Natural killer cell (primary cell): ENCODE data around the gene STPG1. TPM values are rescaled to one million over a fixed set of nuclear protein-coding genes. Genes with fewer than 3 reads are reported as not detected.

Source experiments
- ATAC-seq, 3 donors: fragments of 150-1000 bp in 2 of 3; fragments of 200-7000 bp in 1 of 3; cut with Tn5 transposase; 1 replicate in 1 of 3; 2 replicates in 2 of 3; pipeline ENCODE4 v1.10.0; 2021; ENCODE audit warnings: mild to moderate bottlenecking in 2 of 3, moderate library complexity in 2 of 3
- DNase-seq, 2 donors: peaks; one replicate each; pipeline versions ENCODE4 v3.0.0 to v3.0.0-alpha.2; 2013 to 2021; ENCODE audit warnings: mixed read lengths in 1 of 2
- H3K27ac ChIP-seq: one replicate; pipeline ENCODE4 v1.5.1; 2013; ENCODE audit warnings: mild to moderate bottlenecking, low read length
- H3K27me3 ChIP-seq: one replicate; pipeline ENCODE4 v1.6.1; 2013; ENCODE audit warnings: low read length; ENCODE audit not compliant: control insufficient read depth, insufficient read depth
- H3K36me3 ChIP-seq: one replicate; pipeline ENCODE4 v1.6.1; 2013; ENCODE audit warnings: low read length; ENCODE audit not compliant: control insufficient read depth, insufficient read depth
- H3K4me1 ChIP-seq: one replicate; pipeline ENCODE4 v1.6.1; 2013; ENCODE audit warnings: low read length; ENCODE audit not compliant: control insufficient read depth, insufficient read depth
- H3K4me3 ChIP-seq: one replicate; pipeline ENCODE4 v1.5.1; 2013; ENCODE audit warnings: low read length
- H3K9me3 ChIP-seq: one replicate; pipeline ENCODE4 v1.6.1; 2013; ENCODE audit warnings: low read length; ENCODE audit not compliant: control insufficient read depth, insufficient read depth
- H3K27ac Mint-ChIP-seq, 2 donors: one replicate each; pipeline ENCODE4 v1.8.0; 2022; ENCODE audit warnings: mild to moderate bottlenecking in 2 of 2, mixed read lengths in 2 of 2, moderate library complexity in 1 of 2
- H3K27me3 Mint-ChIP-seq, 2 donors: one replicate each; pipeline ENCODE4 v1.8.0; 2022; ENCODE audit warnings: low read depth in 2 of 2, mixed read lengths in 2 of 2
- H3K36me3 Mint-ChIP-seq: one replicate; pipeline ENCODE4 v1.8.0; 2022; ENCODE audit warnings: mixed read lengths
- H3K4me1 Mint-ChIP-seq, 2 donors: one replicate each; pipeline ENCODE4 v1.8.0; 2022; ENCODE audit warnings: mixed read lengths in 2 of 2
- H3K4me3 Mint-ChIP-seq: one replicate; pipeline ENCODE4 v1.8.0; 2022; ENCODE audit warnings: mild to moderate bottlenecking, moderate library complexity, mixed read lengths
- H3K9me3 Mint-ChIP-seq, 2 donors: one replicate each; pipeline ENCODE4 v1.8.0; 2022; ENCODE audit warnings: mixed read lengths in 2 of 2
- WGBS: methylation state at CpG from one replicate; pipeline ENCODE4 v1.1.7; 2013; ENCODE audit warnings: missing lambda C conversion rate; ENCODE audit not compliant: insufficient coverage; 5-methylcytosine and 5-hydroxymethylcytosine counted together
- intact Hi-C: fragments of 100-400 bp; cut with micrococcal nuclease; formaldehyde crosslinking; loops from one replicate; pipeline ENCODE4 v1.14.2; 2022
- total RNA-seq, 4 donors: library from RNA; stranded (reverse); fragments of 120-200 nt in 1 of 4; gene quantifications; one replicate each; pipeline versions ENCODE4 v1.2.3 to v1.2.4, GENCODE V29; 2013 to 2022
- TF ChIP-seq, protein P1 (sequence below): fragments of 200-600 bp; IDR thresholded peaks from one replicate; pipeline ENCODE4 v1.8.0; 2022; ENCODE audit warnings: antibody characterized with exemption

STPG1 gene
- total RNA-seq, 3 donors from 2014 or later (not counting 1 experiment from before 2014, with no cell fraction given): 0.87 to 1.7 (median 1.1) TPM

DNA sequence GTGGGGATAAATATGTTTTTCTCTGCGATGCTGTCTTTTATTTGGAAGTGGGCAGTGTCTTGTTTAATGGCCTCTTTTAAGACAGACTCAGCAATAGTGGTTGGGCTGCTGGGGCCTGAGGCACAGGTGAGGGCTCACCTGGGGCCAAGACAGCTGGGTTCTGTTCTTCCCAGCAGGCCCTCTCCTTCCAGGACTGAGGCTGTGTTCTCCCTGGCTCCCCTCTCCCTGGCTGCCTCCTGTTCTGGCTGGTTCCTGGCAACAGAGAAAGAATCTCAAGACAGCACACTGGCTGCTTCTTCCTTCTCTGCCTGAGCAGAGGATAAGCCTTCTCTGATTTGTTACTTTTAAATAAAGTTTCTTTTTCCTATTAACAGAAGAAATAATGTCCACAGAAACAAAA, 101.8 kb downstream of the STPG1 start:
- 100% methylated on average over 1 of the region's 1 CpG for WGBS
- no peak for DNase-seq
- Mint-ChIP-seq H3K4me1 (no peaks in the 10 kb centered on the region), H3K27me3 (peaks cover 20 to 24% of the 10 kb centered on the region in 2 donors), H3K4me3 (no peak overlapping the region), H3K27ac (no peak overlapping the region), H3K9me3 (no peaks in the 10 kb centered on the region), H3K36me3 (no peaks in the 10 kb centered on the region)
- Histone ChIP-seq H3K4me1 (no peaks in the 10 kb centered on the region), H3K27ac (no peak overlapping the region), H3K9me3 (no peaks in the 10 kb centered on the region), H3K36me3 (no peaks in the 10 kb centered on the region), H3K4me3 (no peak overlapping the region), H3K27me3 (peaks cover 11% of the 10 kb centered on the region)
- no peak for ATAC-seq
- intact Hi-C loops: no loop called here
- TF ChIP-seq, protein P1, sequence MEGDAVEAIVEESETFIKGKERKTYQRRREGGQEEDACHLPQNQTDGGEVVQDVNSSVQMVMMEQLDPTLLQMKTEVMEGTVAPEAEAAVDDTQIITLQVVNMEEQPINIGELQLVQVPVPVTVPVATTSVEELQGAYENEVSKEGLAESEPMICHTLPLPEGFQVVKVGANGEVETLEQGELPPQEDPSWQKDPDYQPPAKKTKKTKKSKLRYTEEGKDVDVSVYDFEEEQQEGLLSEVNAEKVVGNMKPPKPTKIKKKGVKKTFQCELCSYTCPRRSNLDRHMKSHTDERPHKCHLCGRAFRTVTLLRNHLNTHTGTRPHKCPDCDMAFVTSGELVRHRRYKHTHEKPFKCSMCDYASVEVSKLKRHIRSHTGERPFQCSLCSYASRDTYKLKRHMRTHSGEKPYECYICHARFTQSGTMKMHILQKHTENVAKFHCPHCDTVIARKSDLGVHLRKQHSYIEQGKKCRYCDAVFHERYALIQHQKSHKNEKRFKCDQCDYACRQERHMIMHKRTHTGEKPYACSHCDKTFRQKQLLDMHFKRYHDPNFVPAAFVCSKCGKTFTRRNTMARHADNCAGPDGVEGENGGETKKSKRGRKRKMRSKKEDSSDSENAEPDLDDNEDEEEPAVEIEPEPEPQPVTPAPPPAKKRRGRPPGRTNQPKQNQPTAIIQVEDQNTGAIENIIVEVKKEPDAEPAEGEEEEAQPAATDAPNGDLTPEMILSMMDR: no peak

DNA sequence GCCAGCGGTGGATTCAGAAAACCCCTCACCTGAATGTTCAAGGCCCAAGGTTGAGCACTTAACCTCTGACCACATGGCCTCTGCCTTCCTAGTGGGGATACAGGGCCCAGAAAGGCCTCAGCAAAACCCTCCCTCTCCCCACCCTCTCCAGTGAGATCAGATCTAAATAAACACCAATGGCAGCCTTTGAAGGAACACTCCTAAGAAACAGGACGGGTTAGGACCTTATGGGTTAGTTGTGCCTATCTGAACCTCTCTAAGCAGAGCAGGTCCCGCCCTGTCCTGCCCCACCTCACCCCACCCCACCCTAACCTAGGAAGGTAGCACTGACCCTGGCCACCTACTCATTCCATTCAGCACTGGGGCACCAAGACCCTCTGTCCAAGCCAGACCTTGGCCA, 102.3 kb downstream of the STPG1 start:
- no peak for ATAC-seq

DNA sequence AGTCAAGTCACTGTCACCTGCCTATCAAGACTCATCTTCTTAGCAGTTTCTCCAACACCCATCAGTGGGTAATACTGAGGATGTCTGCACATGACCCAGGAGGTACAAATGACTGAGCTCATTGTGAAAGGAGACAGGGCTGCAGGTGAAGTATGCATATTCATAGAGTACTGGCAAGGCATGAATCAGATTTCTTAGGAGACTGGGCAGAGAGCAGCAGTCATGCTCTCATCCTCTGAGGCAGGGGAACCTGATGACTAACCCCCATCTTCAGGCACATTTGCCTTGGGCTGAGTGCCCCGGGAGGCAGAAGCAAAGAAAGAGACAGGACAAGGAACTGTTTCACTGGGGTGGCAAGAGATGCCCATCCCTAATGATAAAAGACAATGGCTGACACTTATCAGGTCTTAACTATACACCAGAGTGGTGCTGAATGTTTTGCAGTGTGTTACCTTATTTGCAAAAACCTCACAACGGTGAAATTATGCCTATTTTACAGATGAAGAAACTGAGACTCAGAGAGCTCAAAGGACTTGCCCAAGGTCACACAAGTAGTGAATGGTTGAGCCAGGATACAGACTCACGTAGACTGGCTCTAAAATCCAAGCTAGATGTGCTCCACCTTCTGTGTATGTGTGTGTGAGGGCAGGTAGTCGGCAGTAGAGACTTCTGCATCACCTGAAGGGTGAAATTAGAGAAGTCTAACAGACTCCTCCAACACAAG, 103.7 kb downstream of the STPG1 start:
- no peaks in the 10 kb centered on the region for H3K9me3 Mint-ChIP-seq
- H3K36me3 ChIP-seq: no peaks in the 10 kb centered on the region
- H3K4me1 ChIP-seq: no peaks in the 10 kb centered on the region
- H3K4me1 Mint-ChIP-seq: no peaks in the 10 kb centered on the region
- no peak overlapping the region for H3K4me3 Mint-ChIP-seq
- no peak overlapping the region for H3K4me3 ChIP-seq
- intact Hi-C loops: no loop called here
- no peak overlapping the region for H3K27ac Mint-ChIP-seq
- TF ChIP-seq, protein P1: no peak
- peaks cover 20 to 21% of the 10 kb centered on the region in 2 donors for H3K27me3 Mint-ChIP-seq
- H3K9me3 ChIP-seq: no peaks in the 10 kb centered on the region
- no peak overlapping the region for H3K27ac ChIP-seq
- peaks cover 8% of the 10 kb centered on the region for H3K27me3 ChIP-seq
- H3K36me3 Mint-ChIP-seq: no peaks in the 10 kb centered on the region
- ATAC-seq (no peak), DNase-seq (no peak)
- 91% methylated on average over 3 of the region's 4 CpGs for WGBS

More for the DNA sequence above, 102.3 kb downstream of the STPG1 start:
- H3K27ac Mint-ChIP-seq: no peak overlapping the region
- 89% methylated on average over 3 of the region's 3 CpGs for WGBS
- intact Hi-C loops: no loop called here
- H3K27me3 ChIP-seq: peaks cover 12% of the 10 kb centered on the region
- DNase-seq: no peak
- no peaks in the 10 kb centered on the region for H3K4me1 ChIP-seq
- no peaks in the 10 kb centered on the region for H3K36me3 Mint-ChIP-seq
- no peaks in the 10 kb centered on the region for H3K36me3 ChIP-seq
- no peak overlapping the region for H3K27ac ChIP-seq
- no peak overlapping the region for H3K4me3 Mint-ChIP-seq
- no peak overlapping the region for H3K4me3 ChIP-seq
- no peaks in the 10 kb centered on the region for H3K9me3 Mint-ChIP-seq
- TF ChIP-seq, protein P1: no peak
- no peaks in the 10 kb centered on the region for H3K9me3 ChIP-seq
- H3K27me3 Mint-ChIP-seq: peaks cover 19 to 21% of the 10 kb centered on the region in 2 donors
- no peaks in the 10 kb centered on the region for H3K4me1 Mint-ChIP-seq
